HG03025 (cell line): ENCODE results near the gene R3HDM2.
"Not testable (repeated sequence)": the region's sequence is repeated elsewhere in the genome, so short reads cannot be mapped to it uniquely, and the experiment has no call there.

Source experiments
- ATAC-seq: cut with Tn5 transposase; IDR thresholded peaks from one replicate; pipeline ENCODE4 v1.9.1; 2021; ENCODE audit warnings: mild to moderate bottlenecking, moderate library complexity; ENCODE audit not compliant: unreplicated experiment, low FRiP score

Gene R3HDM2

GRCh38 chr12:57454566-57455373 lies 23.9 kb upstream of the R3HDM2 start, which contains the start of gene INHBE:
INHBE (plus strand) TSS chr12:57455307; CDS start chr12:57455537, 230 bp downstream.
- no peak for ATAC-seq

GRCh38 chr12:57454213-57454565 lies 23.3 kb upstream of the R3HDM2 start:
- ATAC-seq = no peak

DNA sequence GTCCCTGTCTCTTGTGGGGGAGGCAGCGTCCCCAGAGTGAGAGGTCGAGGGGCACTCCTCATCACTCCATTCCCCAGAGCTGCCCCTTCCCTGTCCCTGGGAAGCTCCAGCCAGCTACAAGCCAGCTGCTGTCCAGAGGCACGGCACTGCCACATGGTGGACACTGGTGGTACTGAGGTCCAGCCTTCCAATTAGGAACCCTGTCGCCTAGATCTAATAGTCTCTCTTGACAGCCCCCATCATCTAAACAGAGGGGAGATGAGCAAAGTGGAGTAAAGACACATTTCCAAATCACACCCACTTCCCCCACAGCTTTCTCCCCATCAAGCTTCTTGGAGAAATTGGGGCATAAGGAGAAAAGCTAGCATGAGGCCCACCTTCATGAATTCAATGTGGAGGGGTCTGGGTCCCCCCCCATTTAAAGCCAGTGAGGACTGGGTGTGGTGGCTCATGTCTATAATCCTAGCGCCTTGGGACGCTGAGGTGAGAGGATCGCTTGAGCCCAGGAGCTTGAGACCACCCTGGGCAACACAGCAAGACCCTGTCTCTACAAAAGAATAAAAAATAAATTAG lies 22.2 kb upstream of the R3HDM2 start:
- ATAC-seq = no peak

- ATAC-seq = no peak
These were observed 21.5 kb upstream of the R3HDM2 start for GRCh38 chr12:57452181-57452936.

DNA sequence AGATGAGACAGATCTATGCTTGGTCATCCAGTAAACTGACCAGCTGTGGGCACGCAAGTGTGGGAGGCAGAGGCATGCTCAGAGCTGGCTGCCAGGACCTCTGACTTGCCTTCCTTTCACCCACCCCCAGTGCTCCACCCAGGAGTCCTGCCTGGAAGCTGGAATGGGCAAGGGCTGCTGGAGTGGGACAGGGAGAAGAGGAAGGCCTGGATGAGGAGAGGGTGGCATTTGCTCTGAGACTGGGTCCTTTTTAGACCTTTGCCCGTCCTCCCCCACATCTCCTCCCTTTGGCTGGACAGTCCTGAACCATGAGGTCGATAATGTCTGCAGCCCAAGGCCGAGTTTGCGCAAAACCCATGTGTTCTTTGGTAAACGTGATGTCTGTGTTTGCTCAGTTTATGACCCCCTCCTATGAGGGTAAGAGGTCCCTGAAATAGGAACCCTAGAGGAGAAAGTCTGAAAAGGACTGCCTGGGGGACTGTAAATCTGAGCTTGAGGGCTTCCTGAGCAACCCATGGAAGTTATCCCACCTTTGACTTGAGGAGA lies 20.5 kb upstream of the R3HDM2 start:
- ATAC-seq = no peak

GRCh38 chr12:57450057-57450456 lies 19.2 kb upstream of the R3HDM2 start:
- ATAC-seq = no peak

DNA sequence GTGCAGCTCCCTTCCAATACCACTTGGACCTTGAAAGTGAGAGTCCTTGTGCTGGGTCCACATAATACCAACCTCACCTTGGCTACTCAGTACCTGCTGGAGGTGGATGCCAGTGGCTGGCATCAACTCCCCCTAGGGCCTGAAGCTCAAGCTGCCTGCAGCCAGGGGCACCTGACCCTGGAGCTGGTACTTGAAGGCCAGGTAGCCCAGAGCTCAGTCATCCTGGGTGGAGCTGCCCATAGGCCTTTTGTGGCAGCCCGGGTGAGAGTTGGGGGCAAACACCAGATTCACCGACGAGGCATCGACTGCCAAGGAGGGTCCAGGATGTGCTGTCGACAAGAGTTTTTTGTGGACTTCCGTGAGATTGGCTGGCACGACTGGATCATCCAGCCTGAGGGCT lies 18.5 kb upstream of the R3HDM2 start:
- no peak for ATAC-seq

GRCh38 chr12:57448669-57449068 lies 17.8 kb upstream of the R3HDM2 start:
- no peak for ATAC-seq

DNA sequence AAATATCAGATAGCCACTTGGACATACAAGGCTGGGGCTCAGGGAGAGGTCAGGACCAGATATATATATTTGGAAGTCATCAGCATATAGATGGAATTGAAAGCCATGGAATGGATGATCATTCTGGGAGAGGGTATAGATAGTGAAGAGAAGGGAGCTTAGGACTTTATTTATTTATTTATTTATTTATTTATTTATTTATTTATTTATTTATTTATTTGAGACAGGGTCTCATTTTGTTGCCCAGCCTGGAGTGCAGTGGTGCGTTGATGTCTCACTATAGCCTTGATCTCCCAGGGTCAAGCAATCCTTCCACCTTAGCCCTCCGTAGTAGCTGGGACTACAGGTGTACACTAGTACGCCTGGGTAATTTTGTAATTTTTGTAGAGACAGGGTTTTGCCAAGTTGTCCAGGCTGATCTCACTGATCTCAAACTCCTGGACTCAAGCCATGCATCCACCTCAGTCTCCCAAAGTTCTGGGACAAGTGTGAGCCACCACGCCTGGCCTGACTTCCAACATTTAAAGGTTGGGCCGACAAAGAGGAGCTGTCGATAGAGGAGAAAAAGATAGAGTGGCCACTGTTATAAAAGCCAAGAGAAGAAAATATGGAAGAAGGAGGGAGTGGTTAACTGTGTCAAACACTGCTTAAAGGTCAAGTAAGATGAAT lies 15.6 kb upstream of the R3HDM2 start:
- no peak for ATAC-seq

DNA sequence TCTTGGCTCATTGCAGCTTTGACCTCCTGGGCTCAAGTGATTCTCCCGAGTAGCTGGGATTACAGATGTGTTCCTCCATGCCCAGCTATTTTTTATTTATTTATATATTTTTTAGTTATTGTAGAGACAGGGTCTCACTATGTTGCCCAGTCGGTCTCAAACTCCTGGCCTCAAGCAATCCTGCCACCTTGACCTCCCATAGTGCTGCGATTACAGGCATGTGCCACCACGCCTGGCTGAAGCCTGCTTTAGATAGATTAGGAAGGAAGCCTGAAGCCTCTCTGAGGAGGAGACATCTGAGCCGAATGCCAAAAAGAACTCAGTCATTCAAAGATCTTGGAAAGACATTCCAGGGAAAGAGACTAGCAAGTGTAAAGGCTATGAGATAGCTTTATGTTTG lies 13.9 kb upstream of the R3HDM2 start:
- ATAC-seq = no peak

- not testable (repeated sequence) for ATAC-seq
These were observed 13.5 kb upstream of the R3HDM2 start for GRCh38 chr12:57444337-57444736.

DNA sequence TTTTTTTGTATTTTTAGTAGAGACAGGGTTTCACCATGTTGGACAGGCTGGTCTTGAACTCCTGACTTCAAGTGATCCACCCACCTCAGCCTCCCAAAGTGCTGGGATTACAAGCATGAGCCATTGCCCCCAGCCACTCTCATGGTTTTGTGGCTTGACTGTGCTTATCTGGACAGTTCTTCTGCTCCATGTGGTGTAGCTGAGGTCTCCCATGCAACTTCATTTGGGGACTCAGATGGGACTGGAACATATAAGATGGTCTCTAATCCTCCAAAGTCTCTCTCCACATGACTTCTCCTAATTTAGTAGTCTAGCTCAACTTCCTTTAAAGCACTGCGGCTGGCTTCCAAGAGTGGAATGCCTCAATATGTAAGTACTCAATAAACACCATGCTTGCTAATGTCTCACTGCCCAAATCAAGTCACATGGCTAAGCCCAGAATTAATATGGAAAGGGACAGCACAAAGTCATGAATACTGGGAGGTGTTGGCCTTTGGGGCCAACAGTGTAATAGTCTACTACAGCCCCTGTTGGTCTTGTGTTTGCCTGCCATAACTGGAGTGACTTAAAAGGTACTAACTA lies 11.1 kb upstream of the R3HDM2 start:
- ATAC-seq = no peak

- ATAC-seq = not testable (repeated sequence)
These were observed 10.6 kb upstream of the R3HDM2 start for GRCh38 chr12:57441393-57441792.

GRCh38 chr12:57439762-57440266 lies 9.0 kb upstream of the R3HDM2 start:
- ATAC-seq = no peak

- ATAC-seq = no peak
These were observed 7.6 kb upstream of the R3HDM2 start for GRCh38 chr12:57438400-57438799.

DNA sequence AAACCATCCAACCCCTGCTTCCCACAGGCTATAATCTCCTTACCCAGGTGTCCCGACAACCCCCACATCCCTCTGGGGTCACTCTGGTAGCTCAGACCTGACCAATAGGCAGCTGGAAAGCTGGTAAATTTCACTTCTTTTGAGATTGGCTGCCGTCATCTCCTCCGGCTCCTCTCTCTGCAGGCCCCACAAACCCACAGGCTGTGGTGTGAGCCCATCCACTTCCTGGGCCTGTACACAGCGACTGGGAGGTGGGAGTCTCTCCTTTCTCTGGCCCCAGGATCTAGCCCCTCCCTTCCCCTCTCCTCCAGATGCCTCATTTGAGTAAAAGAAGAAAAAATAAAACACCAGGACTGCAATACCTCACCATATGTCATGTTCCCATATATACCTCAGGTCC lies 4.5 kb upstream of the R3HDM2 start:
- ATAC-seq = no peak

- ATAC-seq = no peak
These were observed 3.8 kb upstream of the R3HDM2 start, which contains the start of gene INHBC for GRCh38 chr12:57434517-57435223. INHBC (plus strand) TSS chr12:57434784; CDS start chr12:57434887, 103 bp downstream.

GRCh38 chr12:57433370-57433769 lies 2.5 kb upstream of the R3HDM2 start:
- no peak for ATAC-seq

DNA sequence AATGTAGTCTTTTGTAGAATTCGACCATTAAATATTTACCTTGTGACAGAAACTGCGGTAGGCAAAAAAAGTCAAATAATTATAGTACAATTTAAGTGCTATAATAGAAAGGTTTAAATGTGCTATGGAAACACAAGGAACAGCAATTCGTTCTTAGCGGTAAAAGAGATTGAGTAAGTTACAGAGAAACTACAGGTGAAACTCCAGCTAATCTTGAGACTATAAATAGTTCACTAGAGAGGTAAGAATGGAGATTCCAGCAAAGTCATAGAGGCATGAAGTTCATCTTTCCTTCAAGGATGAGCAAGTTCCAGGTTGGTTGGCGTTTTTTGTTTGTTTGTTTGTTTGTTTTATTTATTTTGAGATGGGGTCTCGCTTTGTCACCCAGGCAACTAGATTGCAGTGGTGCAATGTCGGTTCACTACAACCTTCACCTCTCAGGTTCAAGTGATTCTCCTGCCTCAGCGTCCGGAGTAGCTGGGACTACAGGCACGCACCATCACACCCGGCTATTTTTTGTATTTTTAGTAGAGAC lies 878 bp upstream of the R3HDM2 start:
- ATAC-seq = no peak
